Lower leg skin (tissue), 3 donors: Measurements from ENCODE around the gene SHH.

Experiments used
- POLR2A ChIP-seq, 2 donors: fragments of 450-650 bp; IDR thresholded peaks; one replicate each; pipeline ENCODE4 v1.6.1; 2016 to 2017; ENCODE audit warnings: antibody characterized with exemption in 2 of 2, mild to moderate bottlenecking in 1 of 2, moderate library complexity in 1 of 2
- TF ChIP-seq, protein P1 (sequence below), 3 donors: fragments of 450-650 bp; IDR thresholded peaks; one replicate each; pipeline ENCODE4 v1.5.1; 2016; ENCODE audit warnings: antibody characterized with exemption in 3 of 3, mild to moderate bottlenecking in 3 of 3, moderate library complexity in 2 of 3

DNA sequence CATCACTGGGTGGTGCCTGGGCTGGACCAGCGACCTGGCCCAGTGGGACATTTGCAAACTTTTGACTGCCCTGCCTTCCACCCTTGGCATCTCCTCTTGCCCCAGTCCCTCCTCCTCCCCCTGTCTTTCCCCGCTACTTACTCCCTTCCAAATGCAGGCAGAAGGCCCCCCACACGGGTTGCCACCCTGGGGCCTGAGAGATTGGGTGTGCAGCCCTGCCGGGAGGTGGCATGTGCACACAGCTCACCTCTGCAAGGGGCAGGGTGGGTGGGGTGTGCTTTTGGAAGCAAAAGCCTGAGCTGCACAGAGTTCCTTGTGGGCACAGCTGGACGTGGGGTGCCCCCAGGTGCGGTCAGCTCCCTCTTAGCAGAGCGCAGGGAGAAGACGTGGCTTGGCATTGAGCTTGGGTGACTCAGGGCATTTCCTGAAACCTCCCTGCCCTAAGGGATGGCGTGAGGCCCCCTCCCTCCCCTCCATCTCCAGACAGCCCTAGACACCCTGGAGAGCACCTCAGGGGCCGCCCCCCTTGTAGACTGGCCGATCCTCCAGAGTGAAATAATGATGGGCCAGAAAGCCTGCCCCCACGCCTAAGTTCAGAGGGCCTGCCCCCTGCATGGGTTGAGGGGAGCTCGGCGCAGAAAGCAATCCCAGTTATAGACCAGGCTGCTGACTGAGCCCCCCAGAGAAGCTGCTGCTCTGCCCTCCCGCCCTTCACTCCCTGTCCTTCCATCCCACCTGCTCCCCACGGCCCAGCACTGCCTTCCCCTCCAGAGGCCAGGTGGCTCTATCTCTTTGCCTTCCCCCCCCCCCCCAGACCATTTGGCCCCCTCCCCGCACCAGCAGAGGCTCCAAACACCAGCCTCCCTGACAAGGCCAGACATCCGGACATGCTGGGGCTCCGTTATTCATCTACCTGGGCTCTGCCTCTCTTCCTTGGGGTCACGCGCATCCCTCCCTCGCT is 2.3 kb upstream of the SHH start:
- TF ChIP-seq, protein P1, sequence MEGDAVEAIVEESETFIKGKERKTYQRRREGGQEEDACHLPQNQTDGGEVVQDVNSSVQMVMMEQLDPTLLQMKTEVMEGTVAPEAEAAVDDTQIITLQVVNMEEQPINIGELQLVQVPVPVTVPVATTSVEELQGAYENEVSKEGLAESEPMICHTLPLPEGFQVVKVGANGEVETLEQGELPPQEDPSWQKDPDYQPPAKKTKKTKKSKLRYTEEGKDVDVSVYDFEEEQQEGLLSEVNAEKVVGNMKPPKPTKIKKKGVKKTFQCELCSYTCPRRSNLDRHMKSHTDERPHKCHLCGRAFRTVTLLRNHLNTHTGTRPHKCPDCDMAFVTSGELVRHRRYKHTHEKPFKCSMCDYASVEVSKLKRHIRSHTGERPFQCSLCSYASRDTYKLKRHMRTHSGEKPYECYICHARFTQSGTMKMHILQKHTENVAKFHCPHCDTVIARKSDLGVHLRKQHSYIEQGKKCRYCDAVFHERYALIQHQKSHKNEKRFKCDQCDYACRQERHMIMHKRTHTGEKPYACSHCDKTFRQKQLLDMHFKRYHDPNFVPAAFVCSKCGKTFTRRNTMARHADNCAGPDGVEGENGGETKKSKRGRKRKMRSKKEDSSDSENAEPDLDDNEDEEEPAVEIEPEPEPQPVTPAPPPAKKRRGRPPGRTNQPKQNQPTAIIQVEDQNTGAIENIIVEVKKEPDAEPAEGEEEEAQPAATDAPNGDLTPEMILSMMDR (IDR thresholded peaks at IDR 0.05): no peak
- TF ChIP-seq POLR2A (IDR thresholded peaks at IDR 0.05): no peak
